ENCODE results near the gene CCL19.
"Not testable (repeated sequence)": the region's sequence is repeated elsewhere in the genome, so short reads cannot be mapped to it uniquely, and the experiment has no call there.

CCL19 gene

DNA sequence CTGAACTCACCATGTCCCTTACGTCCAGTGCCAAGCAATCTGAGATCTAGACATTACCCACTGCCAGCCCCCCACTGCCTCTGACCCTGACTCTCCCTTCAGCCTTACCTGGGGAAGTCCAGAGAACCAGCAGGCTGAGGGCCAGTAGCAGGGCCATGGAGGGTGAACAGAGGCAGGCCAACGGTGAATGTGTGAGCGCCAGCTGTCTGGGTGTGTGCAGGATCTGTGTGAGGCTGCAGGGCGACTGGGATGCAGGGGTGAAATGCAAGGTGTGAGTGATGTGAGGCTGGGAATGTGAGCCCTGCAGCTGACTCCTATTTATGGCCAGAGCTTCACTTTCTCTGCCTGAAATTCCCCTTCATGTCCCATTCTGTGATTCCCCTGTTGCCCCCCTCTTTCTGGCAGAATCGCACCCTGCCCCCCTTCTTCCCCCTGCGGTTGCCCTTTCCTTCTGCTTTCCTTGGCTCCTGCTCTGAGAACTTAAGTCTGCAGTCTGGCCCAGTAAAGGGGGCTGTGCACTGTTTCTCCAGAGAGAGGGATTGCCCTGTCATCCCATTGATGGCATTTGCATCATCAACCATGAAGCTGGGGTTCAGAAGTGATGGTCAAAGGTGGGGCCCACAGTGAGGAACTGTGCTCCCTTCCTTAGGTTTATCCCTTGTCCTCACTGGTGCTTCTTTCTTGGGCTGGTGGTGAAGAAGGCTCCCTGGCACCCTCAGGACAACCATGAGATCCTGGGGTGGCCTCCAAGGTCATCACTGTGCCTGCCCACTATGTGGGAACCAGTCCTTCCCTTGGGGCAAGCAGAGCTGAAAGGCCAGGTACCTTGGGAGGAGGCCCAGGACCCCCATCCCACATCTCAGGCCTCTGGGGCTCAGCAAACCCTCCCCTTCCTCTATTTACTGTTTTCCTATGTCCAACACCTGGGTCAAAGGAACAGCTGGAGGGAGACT lies at the start of gene CCL19:
Gene CCL19, minus strand, starts transcription at position 294 of the 953 bp plus-strand sequence. Its CDS starts 137 bp downstream, at position 157.
- no peak for DNase-seq

GRCh38 chr9:34740176-34740575 lies 49.1 kb upstream of the CCL19 start:
- not testable (repeated sequence) for DNase-seq

- DNase-seq: no peak
These were observed 46.7 kb upstream of the CCL19 start for GRCh38 chr9:34737677-34738260.

DNA sequence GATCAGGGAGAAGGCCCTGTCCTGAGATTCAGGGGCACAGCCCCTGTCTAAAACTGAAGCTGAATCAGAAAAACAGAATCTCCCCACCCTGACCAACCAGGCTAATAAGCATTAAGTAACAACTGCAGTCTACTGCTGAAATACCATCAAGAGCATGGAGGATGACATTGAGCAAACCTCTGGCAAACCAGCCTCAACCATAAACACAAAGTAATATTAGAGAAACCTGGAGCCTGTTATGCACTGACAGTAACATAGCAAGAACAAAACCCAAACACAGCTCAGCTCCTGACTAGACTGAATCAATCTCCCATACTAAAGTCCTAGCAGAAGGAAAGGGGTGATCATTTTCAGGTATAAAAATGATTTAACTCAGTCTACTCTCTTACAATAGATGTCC lies 43.6 kb upstream of the CCL19 start:
- no peak for DNase-seq

GRCh38 chr9:34732886-34733285 lies 41.8 kb upstream of the CCL19 start:
- no peak for DNase-seq

GRCh38 chr9:34732478-34732877 lies 41.4 kb upstream of the CCL19 start:
- DNase-seq: no peak

- DNase-seq: no peak
These were observed 32.1 kb upstream of the CCL19 start for GRCh38 chr9:34723141-34723540.

DNA sequence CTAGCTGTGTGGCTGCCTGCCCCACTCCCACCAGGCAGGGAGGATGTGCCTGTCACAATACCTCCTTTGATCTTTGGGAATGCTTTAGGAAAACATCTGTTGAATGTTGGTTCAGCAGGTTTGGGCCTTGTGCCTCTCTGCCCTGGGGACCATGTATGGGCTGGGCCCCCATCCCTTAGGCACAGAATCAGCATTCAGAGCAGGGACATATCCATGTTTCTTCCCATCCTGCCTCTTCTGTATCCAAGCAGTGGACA lies 28.6 kb upstream of the CCL19 start:
- DNase-seq: not testable (repeated sequence)

GRCh38 chr9:34719021-34719768 lies 28.1 kb upstream of the CCL19 start:
- no peak for DNase-seq

DNA sequence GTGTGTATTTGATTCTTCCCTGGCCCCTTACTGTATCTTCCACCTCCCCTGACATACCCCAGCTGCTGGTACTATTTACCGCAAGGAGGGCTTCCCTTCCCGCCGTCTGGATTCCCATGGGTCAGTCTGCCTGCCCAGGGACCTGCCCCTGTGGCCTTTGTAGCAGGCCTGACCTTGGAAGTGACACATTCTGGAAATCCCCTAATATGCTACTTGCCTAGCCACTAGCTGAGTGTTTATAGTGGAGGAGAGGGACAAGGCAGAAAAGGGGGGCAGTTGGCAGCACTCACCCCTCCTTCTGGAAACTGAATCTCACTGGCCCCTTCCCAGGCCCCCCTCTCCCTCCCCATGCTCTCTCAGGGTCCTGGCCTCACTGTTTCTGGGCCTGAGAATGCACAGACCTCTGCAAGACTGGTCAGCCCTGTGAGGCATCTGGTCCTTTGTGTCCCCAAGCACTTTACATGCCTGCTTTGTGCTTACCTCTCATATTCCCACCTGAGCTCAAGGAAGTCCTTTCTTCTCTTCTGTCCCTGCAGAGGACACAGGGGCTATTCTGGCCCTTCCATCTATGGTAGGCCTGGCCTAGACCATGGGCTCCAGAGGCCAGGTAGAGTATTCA lies 27.0 kb upstream of the CCL19 start:
- no peak for DNase-seq

- no peak for DNase-seq
These were observed 25.6 kb upstream of the CCL19 start for GRCh38 chr9:34716711-34717110.

- no peak for DNase-seq
These were observed 24.7 kb upstream of the CCL19 start for GRCh38 chr9:34715639-34716215.

DNA sequence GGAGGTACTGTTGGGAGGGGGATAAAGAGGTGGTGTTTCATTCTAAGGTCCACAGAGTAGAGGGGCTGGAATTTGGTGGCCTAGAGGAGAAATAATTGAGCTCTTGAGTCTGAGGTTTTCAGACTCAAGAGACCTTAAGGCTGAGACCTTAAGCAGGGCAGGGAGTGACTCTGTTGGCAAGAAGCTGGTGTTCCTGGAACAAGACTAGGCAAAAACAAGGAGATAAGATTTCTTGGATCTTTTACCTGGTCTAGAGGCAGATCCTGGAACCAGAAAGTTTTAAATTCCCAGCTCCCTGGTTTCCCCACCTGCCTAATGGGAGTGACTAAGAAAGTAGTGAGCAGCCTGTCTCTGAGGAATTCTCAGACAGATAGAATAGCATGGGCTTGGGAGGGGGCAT lies 22.9 kb upstream of the CCL19 start:
- no peak for DNase-seq

DNA sequence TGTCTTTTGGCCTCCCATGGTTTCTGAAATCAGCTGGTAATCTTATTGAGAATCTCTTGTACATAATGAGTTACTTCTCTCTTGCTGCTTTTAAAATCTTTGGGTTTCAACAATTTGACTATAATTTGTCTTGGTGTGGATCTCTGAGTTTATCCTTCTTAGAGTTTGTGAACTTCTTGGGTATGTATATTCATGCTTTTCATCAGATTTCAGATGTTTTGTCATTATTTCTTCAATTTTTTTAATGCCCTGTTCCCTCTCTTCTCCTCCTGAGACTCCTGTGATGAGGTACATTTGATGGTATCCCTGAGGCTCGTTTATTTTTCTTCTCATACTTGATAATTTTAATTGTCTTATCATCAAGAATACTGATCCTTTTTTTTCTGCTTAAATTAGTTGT lies 21.1 kb upstream of the CCL19 start:
- DNase-seq: no peak

DNA sequence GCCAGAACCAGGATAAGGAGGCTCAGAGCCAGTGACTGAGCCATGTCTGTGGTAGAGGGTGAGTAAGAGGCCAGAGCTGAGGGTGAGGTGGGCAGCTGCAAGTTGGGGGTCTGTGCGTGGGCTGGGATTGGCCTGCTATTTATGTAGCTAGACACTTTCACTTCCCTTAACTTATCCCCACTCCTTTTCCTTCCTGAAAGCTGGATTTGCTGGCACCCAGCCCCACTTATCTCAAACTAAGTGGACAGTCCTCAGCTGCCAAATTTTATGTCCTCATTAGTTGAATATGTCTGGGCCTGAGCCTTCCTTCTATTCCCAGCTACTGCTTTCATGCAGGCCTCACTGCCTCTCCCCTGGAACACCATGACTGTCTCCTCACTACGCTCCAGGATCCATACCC lies 18.9 kb upstream of the CCL19 start, which contains the start of gene CCL21:
Gene CCL21, minus strand, starts transcription at position 114 of the 400 bp plus-strand sequence. Its CDS starts 70 bp downstream, at position 44.
- no peak for DNase-seq

GRCh38 chr9:34709196-34709978 lies 18.3 kb upstream of the CCL19 start:
- no peak for DNase-seq

GRCh38 chr9:34707130-34707529 lies 16.1 kb upstream of the CCL19 start:
- no peak for DNase-seq

GRCh38 chr9:34701769-34702736 lies 11.0 kb upstream of the CCL19 start:
- peak; percentile 28 for DNase-seq

GRCh38 chr9:34701023-34701768 lies 10.1 kb upstream of the CCL19 start:
- peak; percentile 43 for DNase-seq

DNA sequence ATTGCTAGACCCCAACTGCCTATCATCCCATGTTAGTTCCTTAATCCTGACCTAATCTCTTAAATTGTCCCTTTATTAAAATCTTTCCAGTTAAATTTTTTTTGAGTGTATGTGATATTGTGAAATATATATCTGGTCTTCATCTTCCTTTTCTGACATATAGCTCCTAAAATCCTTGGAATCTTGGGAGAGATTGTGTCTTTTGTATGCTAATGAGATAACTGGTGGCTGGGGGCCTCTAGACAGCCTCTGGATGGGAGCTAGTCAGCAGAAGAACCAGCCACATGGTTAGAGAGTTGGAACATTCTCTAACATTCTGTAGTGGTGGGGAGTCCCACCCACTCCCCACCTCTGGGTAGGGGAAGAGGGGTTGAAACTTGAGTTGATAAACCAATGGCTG lies 3.7 kb upstream of the CCL19 start:
- no peak for DNase-seq

Data from DMS153 (cell line).